Measurements from ENCODE around the gene PRPSAP1. TPM values are rescaled to one million over a fixed set of nuclear protein-coding genes. Genes with fewer than 3 reads are reported as not detected.

Gene PRPSAP1
- total RNA-seq, 1 experiment from 2014 or later, result 49.0 TPM

DNA sequence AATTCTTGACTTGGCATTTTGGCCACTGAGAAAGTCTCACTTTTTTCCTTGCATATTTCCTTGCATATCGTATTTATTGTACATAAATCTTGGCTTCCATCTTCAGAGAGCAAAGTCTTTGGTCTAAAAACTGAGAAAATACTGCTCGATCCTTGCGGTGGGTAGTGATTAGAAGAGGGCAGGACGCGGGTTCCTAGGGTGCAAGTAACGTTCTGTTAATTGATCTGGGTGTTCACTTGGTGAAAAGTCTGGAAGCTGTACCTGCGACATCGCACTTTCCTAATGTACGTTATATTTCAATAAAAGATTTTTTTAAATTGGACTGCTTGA, 89.3 kb downstream of the PRPSAP1 start:
- no peak for DNase-seq (ENCODE audit: low read depth)
- in situ Hi-C loops (cut with HindIII; ENCODE audit: low pct_unique_long_range_greater_than_20kb, low sequenced_read_pairs), result no loop called here

DNA sequence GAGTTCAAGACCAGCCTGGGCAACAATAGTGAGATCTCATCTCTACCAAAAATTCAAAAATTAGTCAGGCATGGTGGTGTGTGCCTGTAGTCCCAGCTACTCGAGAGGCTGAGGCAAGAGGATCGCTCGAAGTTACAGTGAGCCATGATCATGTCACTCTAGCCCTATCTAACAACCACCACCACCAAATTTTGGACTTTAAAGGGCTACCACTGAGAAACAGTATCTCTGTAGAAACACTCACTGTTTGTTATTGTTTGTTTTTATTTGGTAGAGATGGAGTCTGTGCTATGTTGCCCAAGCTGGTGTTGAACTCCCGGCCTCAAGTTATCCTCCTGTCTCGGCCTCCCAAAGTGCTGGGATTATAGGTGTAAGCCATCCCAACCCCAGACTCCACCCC, 89.8 kb downstream of the PRPSAP1 start:
- in situ Hi-C loops (cut with HindIII; ENCODE audit: low pct_unique_long_range_greater_than_20kb, low sequenced_read_pairs), result no loop called here
- no peak for DNase-seq (ENCODE audit: low read depth)

DNA sequence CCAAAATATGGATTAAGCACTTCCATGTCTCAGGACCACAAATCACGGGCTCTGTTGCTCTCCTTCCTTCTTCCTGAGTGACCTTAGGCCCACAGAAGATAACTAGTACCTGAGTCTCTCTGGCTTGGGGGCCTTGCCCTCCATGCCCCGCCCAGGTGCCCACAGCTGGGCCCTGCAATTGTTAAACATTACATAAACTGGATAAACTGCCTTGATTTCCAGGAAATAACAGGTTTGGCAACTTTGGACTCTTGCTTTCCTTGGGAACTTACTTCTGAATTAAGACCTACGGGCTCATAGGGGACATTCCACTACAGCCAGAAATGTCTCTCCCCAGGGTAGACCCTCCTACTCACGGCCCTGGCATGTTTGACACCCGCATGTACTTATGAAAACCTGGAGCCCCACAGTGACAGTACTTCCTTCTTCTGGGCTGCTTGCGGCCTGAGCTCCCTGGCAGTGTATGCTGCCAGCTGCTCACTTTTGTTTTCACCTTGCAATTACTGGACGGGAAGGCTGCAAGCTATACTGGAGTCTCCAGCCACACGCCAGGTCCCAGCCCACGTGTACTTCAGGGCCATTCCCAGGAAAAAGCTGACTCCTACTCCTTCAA, 90.9 kb downstream of the PRPSAP1 start:
- no peak for DNase-seq (ENCODE audit: low read depth)
- in situ Hi-C loops (cut with HindIII; ENCODE audit: low pct_unique_long_range_greater_than_20kb, low sequenced_read_pairs), result no loop called here

DNA sequence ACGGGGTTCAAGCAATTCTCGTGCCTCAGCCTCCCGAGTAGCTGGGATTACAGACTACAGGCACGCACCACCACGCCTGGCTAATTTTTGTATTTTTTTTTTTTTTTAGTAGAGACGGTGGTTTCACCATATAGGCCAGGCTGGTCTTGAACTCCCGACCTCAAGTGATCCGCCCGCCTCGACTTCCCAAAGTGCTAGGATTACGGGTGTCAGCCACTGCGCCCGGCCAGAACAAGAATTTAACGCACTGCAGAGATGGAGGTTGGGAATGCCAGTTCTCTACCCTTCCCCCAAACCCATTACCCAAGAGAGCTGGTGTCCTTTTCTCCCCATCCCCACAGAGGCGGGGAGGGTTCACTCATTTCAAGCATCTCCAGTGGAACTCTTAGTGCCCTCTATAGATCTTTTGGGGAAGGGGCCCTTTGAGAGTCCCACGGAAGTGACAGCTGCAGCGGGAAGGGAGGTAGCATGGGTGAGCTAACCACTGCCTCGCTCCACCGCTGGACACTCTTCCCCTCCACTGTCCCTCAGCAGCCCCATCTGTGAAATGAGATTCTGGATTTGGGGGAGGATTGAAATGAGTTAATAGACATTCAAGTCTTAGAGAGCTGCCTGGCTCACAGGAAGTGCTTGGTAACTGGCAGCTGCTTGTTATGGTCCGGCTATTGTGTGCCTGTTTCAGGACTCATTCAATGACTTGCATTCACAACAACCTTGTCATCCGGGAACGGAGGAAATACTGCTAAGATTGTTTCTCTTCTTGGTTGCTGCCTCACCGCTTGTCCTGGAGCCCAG, 92.1 kb downstream of the PRPSAP1 start:
- DNase-seq (ENCODE audit: low read depth), result no peak
- in situ Hi-C loops (cut with HindIII; ENCODE audit: low pct_unique_long_range_greater_than_20kb, low sequenced_read_pairs), result no loop called here

DNA sequence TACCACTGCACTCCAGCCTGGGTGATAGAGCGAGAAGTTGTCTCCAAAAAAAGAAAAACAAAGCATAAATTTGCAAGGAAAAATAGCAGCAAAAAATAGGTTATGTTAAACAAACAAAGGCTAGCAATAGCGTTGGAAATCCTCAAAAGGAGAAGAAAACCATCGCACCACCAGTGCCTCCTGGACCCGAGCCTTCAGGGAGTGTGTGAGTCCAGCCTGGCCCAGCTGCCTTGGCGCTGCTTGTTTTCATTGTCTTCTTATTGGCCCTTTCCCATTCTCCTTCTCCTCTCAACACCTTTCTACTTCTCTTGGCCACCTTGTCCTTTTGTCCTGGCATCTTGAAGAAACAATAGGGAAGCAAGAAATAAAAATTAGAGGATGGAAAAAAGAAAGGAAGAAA, 93.0 kb downstream of the PRPSAP1 start:
- in situ Hi-C loops (cut with HindIII; ENCODE audit: low pct_unique_long_range_greater_than_20kb, low sequenced_read_pairs), result no loop called here
- DNase-seq (ENCODE audit: low read depth), result no peak

DNA sequence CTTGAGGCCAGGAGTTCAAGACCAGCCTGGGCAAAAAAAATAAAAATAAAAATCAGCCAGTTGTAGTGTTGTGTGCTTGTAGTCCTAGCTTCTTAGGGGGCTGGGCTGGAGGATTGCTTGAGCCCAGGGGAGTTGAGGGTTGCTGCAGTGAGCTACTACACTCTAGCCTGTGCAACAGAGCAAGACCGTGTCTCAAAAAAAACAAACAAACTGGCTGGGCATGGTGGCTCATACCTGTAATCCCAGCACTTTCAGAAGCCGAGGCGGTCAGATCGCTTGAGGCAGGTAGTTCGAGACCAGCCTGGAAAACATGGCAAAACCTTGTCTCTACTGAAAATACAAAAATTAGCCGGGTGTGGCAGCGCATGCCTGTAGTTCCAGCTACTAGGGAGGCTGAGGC, 93.5 kb downstream of the PRPSAP1 start:
- in situ Hi-C loops (cut with HindIII; ENCODE audit: low pct_unique_long_range_greater_than_20kb, low sequenced_read_pairs), result no loop called here
- DNase-seq (ENCODE audit: low read depth), result no peak

Other genes starting within 250 kb of the PRPSAP1 start
- gene FOXJ1, start 212.7 kb downstream of the PRPSAP1 start, total RNA-seq (2014; rRNA removed; shearing (Covaris generic); ENCODE audit: low replicate concordance), result 1.7 TPM in 1 of 2 replicates, not detected in the other
- gene RNF157, start 113.4 kb downstream of the PRPSAP1 start, total RNA-seq (2014; rRNA removed; shearing (Covaris generic); ENCODE audit: low replicate concordance), result 12.9 and 18.2 TPM in 2 replicates
- 4.8 and 6.5 TPM in 2 replicates for gene UBALD2, start 88.6 kb downstream of the PRPSAP1 start, total RNA-seq (2014; rRNA removed; shearing (Covaris generic); ENCODE audit: low replicate concordance)
- gene QRICH2, start 45.6 kb downstream of the PRPSAP1 start, total RNA-seq (2014; rRNA removed; shearing (Covaris generic); ENCODE audit: low replicate concordance), result 1.4 and 3.6 TPM in 2 replicates
- gene SPHK1, start 30.7 kb upstream of the PRPSAP1 start, total RNA-seq (2014; rRNA removed; shearing (Covaris generic); ENCODE audit: low replicate concordance), result 18.5 and 33.9 TPM in 2 replicates
- gene UBE2O, start 99.2 kb upstream of the PRPSAP1 start, total RNA-seq (2014; rRNA removed; shearing (Covaris generic); ENCODE audit: low replicate concordance), result 22.9 and 23.7 TPM in 2 replicates
- not detected in 2 replicates for gene AANAT, start 113.7 kb upstream of the PRPSAP1 start, total RNA-seq (2014; rRNA removed; shearing (Covaris generic); ENCODE audit: low replicate concordance)
- 17.5 and 33.6 TPM in 2 replicates for gene RHBDF2, start 147.5 kb upstream of the PRPSAP1 start, total RNA-seq (2014; rRNA removed; shearing (Covaris generic); ENCODE audit: low replicate concordance)
- gene CYGB, start 183.8 kb upstream of the PRPSAP1 start, total RNA-seq (2014; rRNA removed; shearing (Covaris generic); ENCODE audit: low replicate concordance), result 0.52 and 1.6 TPM in 2 replicates
- not detected in 2 replicates for gene PRCD, start 186.1 kb upstream of the PRPSAP1 start, total RNA-seq (2014; rRNA removed; shearing (Covaris generic); ENCODE audit: low replicate concordance)
- gene ST6GALNAC2, start 231.9 kb upstream of the PRPSAP1 start, total RNA-seq (2014; rRNA removed; shearing (Covaris generic); ENCODE audit: low replicate concordance), result 2.8 and 5.3 TPM in 2 replicates